Left lung (tissue), 10 donors: Measurements from ENCODE around the gene RYR3. TPM values are rescaled to one million over a fixed set of nuclear protein-coding genes. Genes with fewer than 3 reads are reported as not detected.

Experiments used
- ATAC-seq: fragments of 200-7000 bp; cut with Tn5 transposase; one replicate; pipeline ENCODE4 v1.9.1; 2020; ENCODE audit warnings: moderate library complexity
- DNase-seq, 4 donors: peaks; one replicate each; pipeline ENCODE4 v3.0.0-alpha.2; 2013 to 2020
- H3K27ac ChIP-seq, 2 donors: fragments of 200-600 bp; sonication (generic) in 1 of 2; one replicate each; pipeline versions ENCODE4 v1.5.0 to v1.8.0; 2020 to 2021
- H3K27me3 ChIP-seq, 2 donors: fragments of 200-600 bp; sonication (generic) in 1 of 2; one replicate each; pipeline versions ENCODE4 v1.5.0 to v1.8.0; 2020 to 2021
- H3K36me3 ChIP-seq, 2 donors: fragments of 200-600 bp; sonication (generic) in 1 of 2; one replicate each; pipeline versions ENCODE4 v1.5.0 to v1.8.0; 2020 to 2021
- H3K4me1 ChIP-seq, 2 donors: fragments of 200-600 bp; one replicate each; pipeline ENCODE4 v1.8.0; 2021
- H3K4me3 ChIP-seq, 2 donors: fragments of 200-600 bp; sonication (generic) in 1 of 2; one replicate each; pipeline versions ENCODE4 v1.5.0 to v1.8.0; 2020 to 2021; ENCODE audit warnings: mild to moderate bottlenecking in 1 of 2
- H3K9me3 ChIP-seq, 2 donors: fragments of 200-600 bp; sonication (generic) in 1 of 2; one replicate each; pipeline versions ENCODE4 v1.5.0 to v1.8.0; 2020 to 2021
- intact Hi-C, 2 donors: fragments of 100-400 bp; cut with DNase I; formaldehyde crosslinking; loops; one replicate each; pipeline versions ENCODE4 v1.11.2 to v1.14.2; 2022
- polyA plus RNA-seq, 6 donors: library from polyadenylated mRNA; unstranded; fragments of 120-200 nt; gene quantifications; one replicate each; pipeline ENCODE4 v1.2.1, GENCODE V29; 2013; ENCODE audit not compliant: insufficient read length in 6 of 6
- total RNA-seq, 2 donors: library from RNA; stranded (reverse); fragmentation: NEBNext Ultra II Directional; extraction: Animal tissue kit (Norgen Biotek cat#: 25700); gene quantifications; one replicate each; pipeline ENCODE4 v1.2.1, GENCODE V29; 2021
- TF ChIP-seq, protein P1 (sequence below), 2 donors: fragments of 200-600 bp; sonication (generic) in 1 of 2; IDR thresholded peaks; one replicate each; pipeline versions ENCODE4 v1.5.0 to v1.8.0; 2021; ENCODE audit warnings: antibody characterized with exemption in 2 of 2
- donor health status: DM: no; HTN: yes; CAD: no.
- donor health status: DM: no; HTN: no; CAD: no.

RYR3 gene
- total and polyA plus RNA-seq, 8 donors, result 0.24 to 12.6 (median 8.6) TPM

DNA sequence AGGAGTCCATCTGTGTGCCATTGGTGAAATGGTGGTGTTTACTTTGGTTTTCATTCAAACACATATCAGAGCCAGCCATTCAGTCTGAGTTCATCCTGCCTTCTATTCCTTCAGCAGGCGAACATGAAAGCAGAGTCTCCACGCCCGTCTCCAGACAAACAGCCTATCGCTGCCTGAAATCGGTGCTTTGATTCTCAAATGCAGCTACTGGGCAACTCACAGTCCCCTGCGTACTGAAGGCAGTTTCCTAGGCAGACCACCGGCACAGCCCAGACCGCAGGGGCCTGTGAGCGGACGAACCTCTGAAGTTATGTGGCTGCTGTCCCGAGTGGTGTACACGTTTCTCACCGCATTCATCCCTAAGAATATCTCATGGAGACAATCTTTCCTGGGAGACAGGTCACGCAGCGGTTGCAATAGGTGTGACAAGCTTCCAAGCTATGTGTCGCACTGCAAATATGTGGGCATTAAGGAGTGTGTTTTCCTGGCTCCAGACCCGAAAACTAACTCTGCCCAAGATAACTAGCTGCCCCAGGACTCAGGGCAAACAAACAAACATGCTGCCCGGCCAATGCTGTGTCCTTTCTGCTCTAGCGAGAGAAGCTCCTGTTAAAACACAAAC lies 16.9 kb upstream of the RYR3 start:
- Histone ChIP-seq H3K9me3 (no peaks in the 10 kb centered on the region), H3K4me3 (no peak overlapping the region), H3K27ac (no peak overlapping the region), H3K27me3 (peaks cover 0 to 13% of the 10 kb centered on the region in 2 donors), H3K36me3 (no peaks in the 10 kb centered on the region), H3K4me1 (no peaks in the 10 kb centered on the region)
- ATAC-seq (peak; percentile 66), DNase-seq (no peak)
- intact Hi-C loops, result no loop called here
- TF ChIP-seq, protein P1, sequence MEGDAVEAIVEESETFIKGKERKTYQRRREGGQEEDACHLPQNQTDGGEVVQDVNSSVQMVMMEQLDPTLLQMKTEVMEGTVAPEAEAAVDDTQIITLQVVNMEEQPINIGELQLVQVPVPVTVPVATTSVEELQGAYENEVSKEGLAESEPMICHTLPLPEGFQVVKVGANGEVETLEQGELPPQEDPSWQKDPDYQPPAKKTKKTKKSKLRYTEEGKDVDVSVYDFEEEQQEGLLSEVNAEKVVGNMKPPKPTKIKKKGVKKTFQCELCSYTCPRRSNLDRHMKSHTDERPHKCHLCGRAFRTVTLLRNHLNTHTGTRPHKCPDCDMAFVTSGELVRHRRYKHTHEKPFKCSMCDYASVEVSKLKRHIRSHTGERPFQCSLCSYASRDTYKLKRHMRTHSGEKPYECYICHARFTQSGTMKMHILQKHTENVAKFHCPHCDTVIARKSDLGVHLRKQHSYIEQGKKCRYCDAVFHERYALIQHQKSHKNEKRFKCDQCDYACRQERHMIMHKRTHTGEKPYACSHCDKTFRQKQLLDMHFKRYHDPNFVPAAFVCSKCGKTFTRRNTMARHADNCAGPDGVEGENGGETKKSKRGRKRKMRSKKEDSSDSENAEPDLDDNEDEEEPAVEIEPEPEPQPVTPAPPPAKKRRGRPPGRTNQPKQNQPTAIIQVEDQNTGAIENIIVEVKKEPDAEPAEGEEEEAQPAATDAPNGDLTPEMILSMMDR (IDR thresholded peaks at IDR 0.05), result no peak

DNA sequence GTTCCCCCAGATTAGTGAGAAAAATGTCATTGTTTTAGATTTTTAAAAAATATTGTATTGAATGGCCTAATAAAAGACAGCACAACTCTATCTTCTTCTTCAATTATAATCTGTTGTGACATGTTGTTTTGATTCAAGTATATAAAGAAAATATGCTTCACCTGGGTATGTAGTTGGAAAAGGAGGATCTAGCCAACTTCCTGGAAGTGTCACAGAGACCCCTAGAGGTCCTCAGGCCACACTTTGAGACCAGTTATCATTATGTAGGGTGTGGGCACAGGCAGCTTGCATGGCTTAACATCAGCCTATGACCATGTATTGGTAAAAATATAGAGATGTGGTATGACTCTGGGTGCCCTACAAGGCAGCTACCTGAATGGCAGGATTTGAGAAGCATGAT lies 14.7 kb upstream of the RYR3 start:
- intact Hi-C loops, result no loop called here
- no peaks in the 10 kb centered on the region for H3K36me3 ChIP-seq
- DNase-seq, result no peak

DNA sequence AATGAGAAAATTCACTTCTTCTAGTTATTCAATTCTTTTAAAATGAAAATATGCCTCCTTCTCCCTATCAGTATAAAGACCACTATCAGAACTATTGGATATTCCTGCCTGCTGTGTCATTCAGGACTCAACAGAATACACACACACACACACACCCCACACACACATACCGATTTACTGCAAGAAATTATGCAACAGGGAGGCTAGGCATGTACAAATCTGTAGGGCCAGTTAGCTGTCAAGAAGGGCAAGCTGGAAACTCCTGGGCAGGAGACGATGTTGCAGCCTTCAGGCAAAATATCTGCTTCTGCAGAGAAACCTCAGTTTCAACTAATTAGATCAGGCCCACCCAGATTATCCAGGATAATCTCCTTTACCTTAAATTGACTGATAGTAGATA lies 13.9 kb upstream of the RYR3 start:
- no peak for ATAC-seq
- no peak for DNase-seq
- H3K27ac ChIP-seq, result no peak overlapping the region
- H3K9me3 ChIP-seq, result no peaks in the 10 kb centered on the region
- no peak overlapping the region for H3K4me3 ChIP-seq
- H3K36me3 ChIP-seq, result no peaks in the 10 kb centered on the region
- TF ChIP-seq, protein P1 (IDR thresholded peaks at IDR 0.05), result no peak
- H3K4me1 ChIP-seq, result no peaks in the 10 kb centered on the region
- H3K27me3 ChIP-seq, result peaks cover 0 to 13% of the 10 kb centered on the region in 2 donors
- intact Hi-C loops, result no loop called here

More for the DNA sequence above, 14.7 kb upstream of the RYR3 start:
- H3K9me3 ChIP-seq, result no peaks in the 10 kb centered on the region
- no peak overlapping the region for H3K27ac ChIP-seq
- ATAC-seq, result no peak
- peaks cover 0 to 13% of the 10 kb centered on the region in 2 donors for H3K27me3 ChIP-seq
- no peak overlapping the region for H3K4me3 ChIP-seq
- no peaks in the 10 kb centered on the region for H3K4me1 ChIP-seq
- TF ChIP-seq, protein P1 (IDR thresholded peaks at IDR 0.05), result no peak

DNA sequence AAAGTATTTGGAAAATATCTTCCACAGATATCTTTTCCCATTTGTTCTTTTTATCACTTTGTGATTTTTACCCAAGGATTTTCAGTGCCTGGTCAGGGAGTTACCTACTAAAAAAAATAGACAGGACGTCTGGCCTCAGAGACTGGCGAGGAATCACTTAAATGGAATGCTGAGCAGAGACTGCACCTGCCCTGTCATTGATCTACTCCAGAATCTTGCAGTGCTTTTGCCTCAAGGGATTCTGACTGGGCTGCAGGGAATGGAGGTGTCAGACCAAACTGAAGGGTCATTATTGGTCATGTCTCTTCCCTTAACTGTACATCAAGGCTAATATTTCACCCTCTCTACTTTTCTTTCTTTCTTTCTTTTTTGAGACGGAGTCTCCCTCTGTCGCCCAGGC lies 12.1 kb upstream of the RYR3 start:
- H3K27me3 ChIP-seq, result peaks cover 0 to 8% of the 10 kb centered on the region in 2 donors
- no peaks in the 10 kb centered on the region for H3K9me3 ChIP-seq
- H3K4me1 ChIP-seq, result no peaks in the 10 kb centered on the region
- intact Hi-C loops, result no loop called here
- TF ChIP-seq, protein P1 (IDR thresholded peaks at IDR 0.05), result no peak
- no peak for DNase-seq
- no peak for ATAC-seq
- no peak overlapping the region for H3K4me3 ChIP-seq
- H3K27ac ChIP-seq, result no peak overlapping the region
- H3K36me3 ChIP-seq, result no peaks in the 10 kb centered on the region

DNA sequence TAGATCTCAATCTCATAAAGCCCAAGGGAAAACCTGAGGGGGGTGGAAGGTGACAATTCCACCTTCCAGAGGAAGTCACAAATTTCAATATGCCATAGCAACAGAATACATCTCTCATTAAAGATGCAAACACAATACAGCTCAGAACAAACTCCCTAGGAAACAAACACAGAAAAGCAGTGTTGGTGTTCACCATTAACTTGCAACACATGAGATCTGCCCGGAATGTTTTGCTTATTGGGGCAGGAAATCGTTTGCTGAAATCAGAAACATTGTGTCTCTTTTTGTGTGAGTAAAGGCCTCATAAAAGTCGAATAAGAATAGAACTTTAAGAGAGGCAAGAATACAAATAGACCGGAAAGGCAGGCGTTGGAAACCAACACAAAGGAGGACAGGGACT lies 5.8 kb upstream of the RYR3 start:
- intact Hi-C loops, result no loop called here
- DNase-seq (no peak), ATAC-seq (no peak)

More for the DNA sequence above, 5.8 kb upstream of the RYR3 start:
- no peaks in the 10 kb centered on the region for H3K4me1 ChIP-seq
- no peak overlapping the region for H3K4me3 ChIP-seq
- H3K27ac ChIP-seq, result no peak overlapping the region
- peaks cover 8 to 19% of the 10 kb centered on the region in 2 donors for H3K27me3 ChIP-seq
- no peaks in the 10 kb centered on the region for H3K36me3 ChIP-seq
- H3K9me3 ChIP-seq, result no peaks in the 10 kb centered on the region
- TF ChIP-seq, protein P1 (IDR thresholded peaks at IDR 0.05), result no peak
